ENCODE data around the gene ENPP4.

Gene ENPP4

DNA sequence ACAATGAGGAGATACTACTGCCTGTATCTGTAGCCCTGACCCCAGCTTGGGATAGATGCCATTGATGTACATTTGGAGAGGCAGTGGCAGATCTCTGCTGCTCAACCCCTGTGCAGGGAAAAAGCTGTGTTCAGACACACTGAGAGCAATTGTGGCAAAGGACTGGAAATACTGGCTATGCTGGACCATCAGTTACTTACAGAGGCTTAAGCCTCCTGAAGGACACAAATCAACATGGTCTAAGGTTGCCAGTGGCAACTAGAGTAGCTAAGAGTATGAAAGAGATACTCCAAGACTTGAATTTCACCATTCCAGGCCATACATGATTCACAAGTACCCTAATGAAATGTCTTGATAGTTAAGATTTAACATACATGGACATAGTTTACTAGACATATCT is 32.4 kb upstream of the ENPP4 start:
- ChIA-PET CTCF (no interaction called here), POLR2A (interaction anchor here (1.0 kb wide), 1 partner anchor 17 kb away, joined by 3 read pairs; no protein-coding TSS in a partner anchor)
- H3K27ac ChIP-seq (ENCODE audit: insufficient read depth in 1 of 2, low read depth in 1 of 2, low read length in 2 of 2, poor library complexity in 1 of 2, severe bottlenecking in 2 of 2) = no peak overlapping the region
- no peak for DNase-seq
- H3K9me3 ChIP-seq (ENCODE audit: control extremely low read depth in 1 of 5, control insufficient read depth in 4 of 5, insufficient read depth in 2 of 5, low read depth in 1 of 5, low read length in 4 of 5) = peaks cover 0 to 28% (median 9%) of the 10 kb centered on the region in 5 experiments
- no peaks in the 10 kb centered on the region for H3K4me1 ChIP-seq (ENCODE audit: control extremely low read depth in 1 of 4, control insufficient read depth in 4 of 4, insufficient read depth in 4 of 4, low read length in 3 of 4)
- peaks cover 0 to 11% (median 1%) of the 10 kb centered on the region in 4 experiments for H3K36me3 ChIP-seq (ENCODE audit: control insufficient read depth in 4 of 4, insufficient read depth in 4 of 4, low read length in 3 of 4)
- no peak overlapping the region for H3K4me3 ChIP-seq (ENCODE audit: control insufficient read depth in 1 of 7, extremely low read depth in 1 of 7, insufficient read depth in 4 of 7, low read depth in 2 of 7, low read length in 6 of 7)
- H3K27me3 ChIP-seq (replicated peaks in 2 of 5; ENCODE audit: control insufficient read depth in 4 of 5, insufficient read depth in 5 of 5, low read length in 4 of 5) = no peaks in the 10 kb centered on the region

DNA sequence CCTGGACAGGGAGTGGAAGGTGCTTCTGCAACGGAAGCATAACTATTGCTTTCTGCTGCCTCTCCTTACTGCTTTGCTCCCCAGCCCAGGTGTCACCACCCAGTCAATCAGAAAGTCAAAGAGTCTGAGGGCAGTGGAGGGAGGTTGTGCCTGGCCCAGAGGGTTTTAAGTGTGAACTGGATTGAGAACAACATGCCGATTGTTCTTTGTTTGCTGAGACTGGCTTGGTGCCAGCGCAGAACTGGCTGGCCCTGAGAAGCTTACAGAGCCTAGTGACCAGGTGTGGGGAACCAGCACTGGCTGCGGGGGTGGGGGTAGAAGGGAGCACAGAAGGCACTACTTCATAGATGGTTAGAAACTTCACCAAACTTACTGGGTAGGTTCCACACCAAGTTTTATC is 31.1 kb upstream of the ENPP4 start:
- H3K27ac ChIP-seq (ENCODE audit: insufficient read depth in 1 of 2, low read depth in 1 of 2, low read length in 2 of 2, poor library complexity in 1 of 2, severe bottlenecking in 2 of 2) = no peak overlapping the region
- no peak for DNase-seq
- ChIA-PET POLR2A (no interaction called here), CTCF (no interaction called here)
- H3K9me3 ChIP-seq (ENCODE audit: control extremely low read depth in 1 of 5, control insufficient read depth in 4 of 5, insufficient read depth in 2 of 5, low read depth in 1 of 5, low read length in 4 of 5) = peaks cover 0 to 27% (median 9%) of the 10 kb centered on the region in 5 experiments
- H3K4me3 ChIP-seq (ENCODE audit: control insufficient read depth in 1 of 7, extremely low read depth in 1 of 7, insufficient read depth in 4 of 7, low read depth in 2 of 7, low read length in 6 of 7) = no peak overlapping the region
- no peaks in the 10 kb centered on the region for H3K27me3 ChIP-seq (replicated peaks in 2 of 5; ENCODE audit: control insufficient read depth in 4 of 5, insufficient read depth in 5 of 5, low read length in 4 of 5)
- no peaks in the 10 kb centered on the region for H3K4me1 ChIP-seq (ENCODE audit: control extremely low read depth in 1 of 4, control insufficient read depth in 4 of 4, insufficient read depth in 4 of 4, low read length in 3 of 4)
- H3K36me3 ChIP-seq (ENCODE audit: control insufficient read depth in 4 of 4, insufficient read depth in 4 of 4, low read length in 3 of 4) = peaks cover 0 to 12% (median 1%) of the 10 kb centered on the region in 4 experiments
- WGBS (ENCODE audit: insufficient coverage) = 97% methylated on average over 3 of the region's 4 CpGs

DNA sequence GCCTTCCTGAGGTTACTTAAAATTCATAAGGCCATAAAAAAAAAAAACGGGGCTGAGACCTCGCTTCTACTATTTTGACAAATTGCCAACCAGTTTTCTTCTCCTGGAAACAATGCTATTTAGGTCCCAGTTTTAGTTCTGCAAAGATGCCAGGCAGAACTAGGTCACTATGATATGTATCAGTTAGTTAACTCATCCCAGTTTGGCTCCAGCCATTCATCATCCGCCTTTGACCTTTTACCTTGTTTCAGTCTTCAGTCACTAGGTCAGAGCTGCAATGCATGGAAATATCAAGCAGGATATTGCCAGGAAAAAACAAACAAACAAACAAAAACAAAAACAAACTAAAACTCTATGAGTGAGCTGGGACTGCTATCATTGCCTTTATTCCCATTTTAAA is 29.8 kb upstream of the ENPP4 start:
- no peak for DNase-seq
- H3K27ac ChIP-seq (ENCODE audit: insufficient read depth in 1 of 2, low read depth in 1 of 2, low read length in 2 of 2, poor library complexity in 1 of 2, severe bottlenecking in 2 of 2) = no peak overlapping the region
- H3K4me3 ChIP-seq (ENCODE audit: control insufficient read depth in 1 of 7, extremely low read depth in 1 of 7, insufficient read depth in 4 of 7, low read depth in 2 of 7, low read length in 6 of 7) = no peak overlapping the region
- ChIA-PET CTCF (interaction anchor here (0.9 kb wide), 1 partner anchor 9 kb away, joined by 3 read pairs; no protein-coding TSS in a partner anchor), POLR2A (no interaction called here)
- H3K9me3 ChIP-seq (ENCODE audit: control extremely low read depth in 1 of 5, control insufficient read depth in 4 of 5, insufficient read depth in 2 of 5, low read depth in 1 of 5, low read length in 4 of 5) = peaks cover 0 to 14% (median 5%) of the 10 kb centered on the region in 5 experiments
- 100% methylated on average over 1 of the region's 3 CpGs for WGBS (ENCODE audit: insufficient coverage)
- no peaks in the 10 kb centered on the region for H3K4me1 ChIP-seq (ENCODE audit: control extremely low read depth in 1 of 4, control insufficient read depth in 4 of 4, insufficient read depth in 4 of 4, low read length in 3 of 4)
- H3K36me3 ChIP-seq (ENCODE audit: control insufficient read depth in 4 of 4, insufficient read depth in 4 of 4, low read length in 3 of 4) = peaks cover 0 to 12% (median 1%) of the 10 kb centered on the region in 4 experiments
- H3K27me3 ChIP-seq (replicated peaks in 2 of 5; ENCODE audit: control insufficient read depth in 4 of 5, insufficient read depth in 5 of 5, low read length in 4 of 5) = no peaks in the 10 kb centered on the region

DNA sequence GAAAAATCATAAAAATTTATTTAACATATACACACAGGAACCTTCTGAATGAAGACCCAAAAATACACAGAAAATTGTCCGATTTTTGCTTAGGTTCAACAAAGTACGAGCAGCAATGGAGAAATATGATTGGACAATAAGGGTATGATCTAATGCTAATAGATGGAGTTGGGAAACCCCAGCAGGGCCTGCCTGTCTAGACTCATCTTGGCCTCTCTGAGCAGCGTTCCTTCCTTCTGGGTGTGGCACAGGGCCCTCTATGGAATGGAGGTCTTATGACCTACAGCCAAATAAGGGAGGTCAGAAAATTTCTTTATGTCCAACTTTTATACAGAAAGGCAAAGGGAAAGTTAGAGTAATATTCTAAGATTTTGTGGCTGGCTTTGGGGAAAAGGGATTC is 27.7 kb upstream of the ENPP4 start:
- Histone ChIP-seq H3K4me1 (ENCODE audit: control extremely low read depth in 1 of 4, control insufficient read depth in 4 of 4, insufficient read depth in 4 of 4, low read length in 3 of 4) (no peaks in the 10 kb centered on the region), H3K4me3 (ENCODE audit: control insufficient read depth in 1 of 7, extremely low read depth in 1 of 7, insufficient read depth in 4 of 7, low read depth in 2 of 7, low read length in 6 of 7) (no peak overlapping the region), H3K9me3 (ENCODE audit: control extremely low read depth in 1 of 5, control insufficient read depth in 4 of 5, insufficient read depth in 2 of 5, low read depth in 1 of 5, low read length in 4 of 5) (peaks cover 0 to 6% (median 0%) of the 10 kb centered on the region in 5 experiments), H3K36me3 (ENCODE audit: control insufficient read depth in 4 of 4, insufficient read depth in 4 of 4, low read length in 3 of 4) (peaks cover 0 to 7% (median 1%) of the 10 kb centered on the region in 4 experiments), H3K27me3 (replicated peaks in 2 of 5; ENCODE audit: control insufficient read depth in 4 of 5, insufficient read depth in 5 of 5, low read length in 4 of 5) (no peaks in the 10 kb centered on the region), H3K27ac (ENCODE audit: insufficient read depth in 1 of 2, low read depth in 1 of 2, low read length in 2 of 2, poor library complexity in 1 of 2, severe bottlenecking in 2 of 2) (no peak overlapping the region)
- no peak for DNase-seq
- POLR2A ChIA-PET = no interaction called here
- WGBS (ENCODE audit: insufficient coverage) = 100% methylated on average over 2 of the region's 3 CpGs
- CTCF ChIA-PET = no interaction called here

DNA sequence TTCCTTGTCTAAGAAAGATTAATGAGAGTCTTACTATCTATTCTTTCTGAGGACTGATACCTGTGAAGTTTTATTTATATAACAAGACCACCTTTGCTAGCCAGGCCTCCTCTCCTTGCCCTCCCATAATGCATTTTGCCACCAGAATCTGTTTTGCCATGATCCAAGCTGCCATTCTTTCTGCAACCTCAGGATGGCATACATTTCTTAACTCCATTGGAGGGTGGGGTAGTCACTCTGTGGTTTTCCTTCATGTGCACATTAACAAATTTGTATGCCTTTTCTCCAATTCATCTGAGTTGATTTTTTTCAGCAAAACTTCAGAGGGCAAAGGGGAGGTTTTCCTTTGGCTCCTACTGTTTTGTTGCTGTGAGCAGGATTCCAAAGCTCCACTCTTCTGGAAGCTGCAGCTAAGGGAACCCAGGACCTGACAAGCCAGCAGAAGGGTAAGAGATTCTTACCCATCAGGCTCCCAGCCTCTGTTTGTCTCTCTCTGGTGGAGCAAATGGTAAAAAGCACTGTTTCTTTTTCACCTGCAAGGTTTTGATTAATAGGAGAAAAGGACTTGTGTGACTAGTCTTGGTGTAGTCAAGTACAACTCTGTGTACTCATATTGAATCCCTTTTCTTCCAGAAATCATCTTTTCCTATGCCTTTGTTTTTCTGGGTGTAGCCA is 26.2 kb upstream of the ENPP4 start:
- CTCF ChIA-PET = interaction anchor here (3.6 kb wide), 1 partner anchor 13 kb away, joined by 11 read pairs; no protein-coding TSS in a partner anchor
- Histone ChIP-seq H3K9me3 (ENCODE audit: control extremely low read depth in 1 of 5, control insufficient read depth in 4 of 5, insufficient read depth in 2 of 5, low read depth in 1 of 5, low read length in 4 of 5) (peaks cover 0 to 15% (median 2%) of the 10 kb centered on the region in 5 experiments), H3K27me3 (replicated peaks in 2 of 5; ENCODE audit: control insufficient read depth in 4 of 5, insufficient read depth in 5 of 5, low read length in 4 of 5) (no peaks in the 10 kb centered on the region), H3K4me3 (ENCODE audit: control insufficient read depth in 1 of 7, extremely low read depth in 1 of 7, insufficient read depth in 4 of 7, low read depth in 2 of 7, low read length in 6 of 7) (no peak overlapping the region), H3K36me3 (ENCODE audit: control insufficient read depth in 4 of 4, insufficient read depth in 4 of 4, low read length in 3 of 4) (peaks cover 0 to 7% (median 2%) of the 10 kb centered on the region in 4 experiments), H3K4me1 (ENCODE audit: control extremely low read depth in 1 of 4, control insufficient read depth in 4 of 4, insufficient read depth in 4 of 4, low read length in 3 of 4) (no peaks in the 10 kb centered on the region), H3K27ac (ENCODE audit: insufficient read depth in 1 of 2, low read depth in 1 of 2, low read length in 2 of 2, poor library complexity in 1 of 2, severe bottlenecking in 2 of 2) (no peak overlapping the region)
- peak in 2 of 3 donors; percentile 15 to 19 for DNase-seq
- POLR2A ChIA-PET = no interaction called here

DNA sequence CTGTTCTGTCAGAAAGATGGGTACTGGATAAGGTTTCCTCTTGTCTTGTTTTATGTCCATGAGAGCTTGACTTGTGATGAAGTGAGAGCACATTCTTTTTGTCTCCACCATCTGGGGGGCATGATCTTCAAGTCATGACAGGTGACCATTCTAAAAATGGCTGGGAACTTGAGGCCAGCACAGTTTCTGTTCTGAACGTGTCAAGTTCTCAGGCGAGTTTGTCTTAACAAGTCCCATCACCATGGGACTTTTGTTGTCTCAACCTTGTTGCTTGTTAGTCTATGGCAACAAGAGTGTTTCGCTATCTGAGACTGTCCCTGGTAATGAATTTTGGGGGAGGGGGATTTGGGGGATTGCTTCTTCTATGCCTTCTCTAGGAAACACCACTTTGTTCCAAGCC is 25.6 kb upstream of the ENPP4 start:
- Histone ChIP-seq H3K4me3 (ENCODE audit: control insufficient read depth in 1 of 7, extremely low read depth in 1 of 7, insufficient read depth in 4 of 7, low read depth in 2 of 7, low read length in 6 of 7) (no peak overlapping the region), H3K27me3 (replicated peaks in 2 of 5; ENCODE audit: control insufficient read depth in 4 of 5, insufficient read depth in 5 of 5, low read length in 4 of 5) (no peaks in the 10 kb centered on the region), H3K4me1 (ENCODE audit: control extremely low read depth in 1 of 4, control insufficient read depth in 4 of 4, insufficient read depth in 4 of 4, low read length in 3 of 4) (no peaks in the 10 kb centered on the region), H3K36me3 (ENCODE audit: control insufficient read depth in 4 of 4, insufficient read depth in 4 of 4, low read length in 3 of 4) (peaks cover 0 to 7% (median 2%) of the 10 kb centered on the region in 4 experiments), H3K9me3 (ENCODE audit: control extremely low read depth in 1 of 5, control insufficient read depth in 4 of 5, insufficient read depth in 2 of 5, low read depth in 1 of 5, low read length in 4 of 5) (peaks cover 0 to 16% (median 3%) of the 10 kb centered on the region in 5 experiments), H3K27ac (ENCODE audit: insufficient read depth in 1 of 2, low read depth in 1 of 2, low read length in 2 of 2, poor library complexity in 1 of 2, severe bottlenecking in 2 of 2) (no peak overlapping the region)
- 100% methylated on average over 3 of the region's 3 CpGs for WGBS (ENCODE audit: insufficient coverage)
- CTCF ChIA-PET = interaction anchor here (3.6 kb wide), 1 partner anchor 14 kb away, joined by 11 read pairs; no protein-coding TSS in a partner anchor
- POLR2A ChIA-PET = interaction anchor here (0.6 kb wide), 1 partner anchor 37 kb away, joined by 3 read pairs; no protein-coding TSS in a partner anchor
- no peak for DNase-seq

DNA sequence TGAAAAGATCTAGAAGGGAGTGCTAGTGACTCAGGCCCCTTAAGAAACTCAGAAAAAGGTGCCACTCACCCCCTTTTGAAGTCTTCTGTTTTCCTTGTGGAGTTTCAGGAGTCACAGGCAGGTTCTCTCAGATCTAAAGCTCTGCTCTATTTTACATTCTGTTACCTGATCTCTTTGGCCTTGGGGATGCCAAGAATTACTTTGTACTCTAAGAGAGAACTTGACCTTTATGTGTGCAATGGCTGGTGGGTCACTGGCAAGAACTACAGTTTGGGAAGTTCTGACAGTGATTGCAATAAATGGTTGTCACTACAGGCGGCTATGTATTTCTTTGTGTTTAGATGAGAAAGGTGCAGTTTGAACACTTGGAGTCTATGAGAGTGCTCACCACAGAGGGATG is 24.2 kb upstream of the ENPP4 start:
- H3K27ac ChIP-seq (ENCODE audit: insufficient read depth in 1 of 2, low read depth in 1 of 2, low read length in 2 of 2, poor library complexity in 1 of 2, severe bottlenecking in 2 of 2) = no peak overlapping the region
- peaks cover 0 to 7% (median under 1%) of the 10 kb centered on the region in 4 experiments for H3K36me3 ChIP-seq (ENCODE audit: control insufficient read depth in 4 of 4, insufficient read depth in 4 of 4, low read length in 3 of 4)
- no peaks in the 10 kb centered on the region for H3K4me1 ChIP-seq (ENCODE audit: control extremely low read depth in 1 of 4, control insufficient read depth in 4 of 4, insufficient read depth in 4 of 4, low read length in 3 of 4)
- DNase-seq = no peak
- 100% methylated on average over 1 of the region's 1 CpG for WGBS (ENCODE audit: insufficient coverage)
- peaks cover 0 to 16% (median 3%) of the 10 kb centered on the region in 5 experiments for H3K9me3 ChIP-seq (ENCODE audit: control extremely low read depth in 1 of 5, control insufficient read depth in 4 of 5, insufficient read depth in 2 of 5, low read depth in 1 of 5, low read length in 4 of 5)
- no peaks in the 10 kb centered on the region for H3K27me3 ChIP-seq (replicated peaks in 2 of 5; ENCODE audit: control insufficient read depth in 4 of 5, insufficient read depth in 5 of 5, low read length in 4 of 5)
- CTCF ChIA-PET = interaction anchor here (1.2 to 3.6 kb wide), 2 partner anchors 15 to 111 kb away, joined by 5 to 11 read pairs; no protein-coding TSS in a partner anchor
- no peak overlapping the region for H3K4me3 ChIP-seq (ENCODE audit: control insufficient read depth in 1 of 7, extremely low read depth in 1 of 7, insufficient read depth in 4 of 7, low read depth in 2 of 7, low read length in 6 of 7)
- POLR2A ChIA-PET = no interaction called here
